Measurements from ENCODE around the gene VSIG8.

DNA sequence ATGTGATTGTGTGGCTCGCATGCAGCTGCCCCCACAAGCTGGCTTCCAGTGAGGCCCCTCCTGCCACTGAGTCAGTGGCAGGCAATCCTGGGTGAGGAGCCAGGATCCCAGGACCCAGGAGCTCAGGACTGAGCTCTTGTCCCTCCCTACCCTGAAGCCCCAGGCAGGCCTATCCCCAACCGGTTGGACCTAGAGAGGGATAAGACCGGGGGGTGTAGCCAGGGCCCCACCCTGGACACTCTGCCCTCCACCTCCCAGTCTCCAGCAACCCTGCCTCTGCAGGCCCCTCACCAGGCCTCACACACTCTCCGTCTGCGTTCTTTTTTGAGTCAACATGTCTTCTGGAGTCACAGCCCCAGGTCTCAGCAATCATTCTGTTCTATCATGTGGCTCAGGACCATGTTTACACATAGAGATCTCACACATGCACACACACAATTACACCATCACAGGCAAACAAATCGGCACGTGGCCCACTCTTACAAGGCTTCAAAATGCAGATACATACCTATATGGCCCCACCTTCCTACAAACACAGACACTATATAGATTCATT is 2.6 kb downstream of the VSIG8 start:
- TF ChIP-seq, protein P1, sequence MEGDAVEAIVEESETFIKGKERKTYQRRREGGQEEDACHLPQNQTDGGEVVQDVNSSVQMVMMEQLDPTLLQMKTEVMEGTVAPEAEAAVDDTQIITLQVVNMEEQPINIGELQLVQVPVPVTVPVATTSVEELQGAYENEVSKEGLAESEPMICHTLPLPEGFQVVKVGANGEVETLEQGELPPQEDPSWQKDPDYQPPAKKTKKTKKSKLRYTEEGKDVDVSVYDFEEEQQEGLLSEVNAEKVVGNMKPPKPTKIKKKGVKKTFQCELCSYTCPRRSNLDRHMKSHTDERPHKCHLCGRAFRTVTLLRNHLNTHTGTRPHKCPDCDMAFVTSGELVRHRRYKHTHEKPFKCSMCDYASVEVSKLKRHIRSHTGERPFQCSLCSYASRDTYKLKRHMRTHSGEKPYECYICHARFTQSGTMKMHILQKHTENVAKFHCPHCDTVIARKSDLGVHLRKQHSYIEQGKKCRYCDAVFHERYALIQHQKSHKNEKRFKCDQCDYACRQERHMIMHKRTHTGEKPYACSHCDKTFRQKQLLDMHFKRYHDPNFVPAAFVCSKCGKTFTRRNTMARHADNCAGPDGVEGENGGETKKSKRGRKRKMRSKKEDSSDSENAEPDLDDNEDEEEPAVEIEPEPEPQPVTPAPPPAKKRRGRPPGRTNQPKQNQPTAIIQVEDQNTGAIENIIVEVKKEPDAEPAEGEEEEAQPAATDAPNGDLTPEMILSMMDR (IDR thresholded peaks at IDR 0.05; ENCODE audit: low read depth, low read length, missing input control): no peak
- TF ChIP-seq GABPA (IDR thresholded peaks at IDR 0.05 in 1 of 2, conservative IDR thresholded peaks at IDR 0.05 in 1 of 2) (no peak), YY1 (IDR thresholded peaks at IDR 0.05) (no peak), EGR1 (IDR thresholded peaks at IDR 0.05; ENCODE audit: low read depth in 2 of 2) (no peak), JUND (IDR thresholded peaks at IDR 0.05) (no peak), NR2F2 (IDR thresholded peaks at IDR 0.05) (no peak), TAF1 (conservative IDR thresholded peaks at IDR 0.05) (no peak)
- TF ChIP-seq, protein P2, sequence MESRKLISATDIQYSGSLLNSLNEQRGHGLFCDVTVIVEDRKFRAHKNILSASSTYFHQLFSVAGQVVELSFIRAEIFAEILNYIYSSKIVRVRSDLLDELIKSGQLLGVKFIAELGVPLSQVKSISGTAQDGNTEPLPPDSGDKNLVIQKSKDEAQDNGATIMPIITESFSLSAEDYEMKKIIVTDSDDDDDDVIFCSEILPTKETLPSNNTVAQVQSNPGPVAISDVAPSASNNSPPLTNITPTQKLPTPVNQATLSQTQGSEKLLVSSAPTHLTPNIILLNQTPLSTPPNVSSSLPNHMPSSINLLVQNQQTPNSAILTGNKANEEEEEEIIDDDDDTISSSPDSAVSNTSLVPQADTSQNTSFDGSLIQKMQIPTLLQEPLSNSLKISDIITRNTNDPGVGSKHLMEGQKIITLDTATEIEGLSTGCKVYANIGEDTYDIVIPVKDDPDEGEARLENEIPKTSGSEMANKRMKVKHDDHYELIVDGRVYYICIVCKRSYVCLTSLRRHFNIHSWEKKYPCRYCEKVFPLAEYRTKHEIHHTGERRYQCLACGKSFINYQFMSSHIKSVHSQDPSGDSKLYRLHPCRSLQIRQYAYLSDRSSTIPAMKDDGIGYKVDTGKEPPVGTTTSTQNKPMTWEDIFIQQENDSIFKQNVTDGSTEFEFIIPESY (IDR thresholded peaks at IDR 0.05): no peak
- TF ChIP-seq, protein P3, sequence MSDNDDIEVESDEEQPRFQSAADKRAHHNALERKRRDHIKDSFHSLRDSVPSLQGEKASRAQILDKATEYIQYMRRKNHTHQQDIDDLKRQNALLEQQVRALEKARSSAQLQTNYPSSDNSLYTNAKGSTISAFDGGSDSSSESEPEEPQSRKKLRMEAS (IDR thresholded peaks at IDR 0.05): no peak

All from liver (tissue), 3 donors.